Hepatocyte (in vitro differentiated cells): ENCODE results near the gene TEN1.

Experiments used
- EZH2 ChIP-seq: fragments of 200-600 bp; sonication (generic); IDR thresholded peaks from 2 replicates; pipeline ENCODE4 v1.6.1; 2016; ENCODE audit warnings: antibody characterized with exemption, mild to moderate bottlenecking, borderline replicate concordance
- EZH2phosphoT487 ChIP-seq: fragments of 200-600 bp; sonication (generic); IDR thresholded peaks from one replicate; pipeline ENCODE4 v1.6.1; 2018; ENCODE audit warnings: antibody characterized with exemption, mild to moderate bottlenecking, low read depth, moderate library complexity; ENCODE audit not compliant: unreplicated experiment, severe bottlenecking
- TF ChIP-seq, protein P1 (sequence below): fragments of 200-600 bp; sonication (generic); IDR thresholded peaks from 2 replicates; pipeline ENCODE4 v1.5.1; 2016; ENCODE audit warnings: antibody characterized with exemption, mild to moderate bottlenecking; ENCODE audit not compliant: poor library complexity

DNA sequence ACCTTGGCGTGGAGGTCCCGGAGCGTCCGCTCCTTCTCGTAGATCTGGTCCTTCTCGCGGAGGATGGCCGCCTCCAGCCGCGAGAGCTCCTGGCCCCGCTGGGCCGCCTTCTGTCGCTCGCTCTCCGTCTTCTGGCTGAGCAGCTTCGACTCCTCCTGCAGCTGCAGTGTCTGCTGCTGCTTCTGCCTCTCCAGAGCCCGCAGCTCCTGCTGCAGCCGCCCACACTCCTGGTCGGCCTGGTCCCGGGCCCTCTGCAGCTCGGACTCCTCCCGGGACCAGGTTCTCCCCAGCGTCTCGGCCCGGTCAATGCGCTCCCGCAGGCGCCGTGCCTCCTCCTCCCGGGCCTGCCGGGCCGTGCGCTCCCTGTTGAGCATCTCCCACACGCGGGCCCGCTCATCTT lies 29.2 kb downstream of the TEN1 start:
- TF ChIP-seq, protein P1, sequence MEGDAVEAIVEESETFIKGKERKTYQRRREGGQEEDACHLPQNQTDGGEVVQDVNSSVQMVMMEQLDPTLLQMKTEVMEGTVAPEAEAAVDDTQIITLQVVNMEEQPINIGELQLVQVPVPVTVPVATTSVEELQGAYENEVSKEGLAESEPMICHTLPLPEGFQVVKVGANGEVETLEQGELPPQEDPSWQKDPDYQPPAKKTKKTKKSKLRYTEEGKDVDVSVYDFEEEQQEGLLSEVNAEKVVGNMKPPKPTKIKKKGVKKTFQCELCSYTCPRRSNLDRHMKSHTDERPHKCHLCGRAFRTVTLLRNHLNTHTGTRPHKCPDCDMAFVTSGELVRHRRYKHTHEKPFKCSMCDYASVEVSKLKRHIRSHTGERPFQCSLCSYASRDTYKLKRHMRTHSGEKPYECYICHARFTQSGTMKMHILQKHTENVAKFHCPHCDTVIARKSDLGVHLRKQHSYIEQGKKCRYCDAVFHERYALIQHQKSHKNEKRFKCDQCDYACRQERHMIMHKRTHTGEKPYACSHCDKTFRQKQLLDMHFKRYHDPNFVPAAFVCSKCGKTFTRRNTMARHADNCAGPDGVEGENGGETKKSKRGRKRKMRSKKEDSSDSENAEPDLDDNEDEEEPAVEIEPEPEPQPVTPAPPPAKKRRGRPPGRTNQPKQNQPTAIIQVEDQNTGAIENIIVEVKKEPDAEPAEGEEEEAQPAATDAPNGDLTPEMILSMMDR, result no peak
- TF ChIP-seq EZH2phosphoT487 (no peak), EZH2 (no peak)
